Osteocyte (in vitro differentiated cells): ENCODE measurements around the gene CFAP100. TPM values are rescaled to one million over a fixed set of nuclear protein-coding genes. Genes with fewer than 3 reads are reported as not detected.

Experiments used
- DNase-seq: peaks from one replicate; pipeline ENCODE4 v3.0.0; 2021; ENCODE audit warnings: mixed read lengths; ENCODE audit not compliant: unreplicated experiment; ENCODE audit errors: extremely low spot score
- H3K27ac Mint-ChIP-seq: one replicate; pipeline ENCODE4 v1.8.0; 2021; ENCODE audit warnings: mild to moderate bottlenecking, mixed read lengths; ENCODE audit not compliant: unreplicated experiment
- H3K27me3 Mint-ChIP-seq: one replicate; pipeline ENCODE4 v1.8.0; 2021; ENCODE audit warnings: mixed read lengths; ENCODE audit not compliant: unreplicated experiment
- H3K36me3 Mint-ChIP-seq: one replicate; pipeline ENCODE4 v1.8.0; 2021; ENCODE audit warnings: mixed read lengths; ENCODE audit not compliant: unreplicated experiment
- H3K4me1 Mint-ChIP-seq: one replicate; pipeline ENCODE4 v1.8.0; 2021; ENCODE audit warnings: mixed read lengths; ENCODE audit not compliant: unreplicated experiment
- H3K4me3 Mint-ChIP-seq: one replicate; pipeline ENCODE4 v1.8.0; 2021; ENCODE audit warnings: mild to moderate bottlenecking, moderate library complexity, mixed read lengths; ENCODE audit not compliant: unreplicated experiment
- H3K9me3 Mint-ChIP-seq: one replicate; pipeline ENCODE4 v1.8.0; 2021; ENCODE audit warnings: mixed read lengths; ENCODE audit not compliant: unreplicated experiment
- CTCF ChIP-seq: fragments of 200-600 bp; sonication (generic); IDR thresholded peaks from 2 replicates; pipeline ENCODE4 v1.5.0; 2021; ENCODE audit warnings: antibody characterized with exemption, mild to moderate bottlenecking, moderate library complexity
- total RNA-seq: library from RNA; stranded (reverse); gene quantifications from 2 replicates; pipeline ENCODE4 v1.2.1, GENCODE V29; 2021

CFAP100 gene
- total RNA-seq, 1 donor from 2014 or later = not detected

- Mint-ChIP-seq H3K9me3 (no peaks in the 10 kb centered on the region), H3K27me3 (no peaks in the 10 kb centered on the region), H3K27ac (no peak overlapping the region), H3K36me3 (peaks cover 12% of the 10 kb centered on the region), H3K4me3 (no peak overlapping the region), H3K4me1 (peaks cover 3% of the 10 kb centered on the region)
- DNase-seq = peak; percentile 77
- TF ChIP-seq CTCF = no peak
Measured at GRCh38 chr3:126435456-126436315, 41.0 kb downstream of the CFAP100 start.

- Mint-ChIP-seq H3K36me3 (peaks cover 12% of the 10 kb centered on the region), H3K4me1 (peaks cover 3% of the 10 kb centered on the region), H3K9me3 (no peaks in the 10 kb centered on the region), H3K4me3 (no peak overlapping the region), H3K27ac (no peak overlapping the region), H3K27me3 (no peaks in the 10 kb centered on the region)
- no peak for TF ChIP-seq CTCF
- peak; percentile 65 for DNase-seq
Measured at GRCh38 chr3:126436826-126437717, 42.4 kb downstream of the CFAP100 start.

GRCh38 chr3:126438186-126438585 is 43.5 kb downstream of the CFAP100 start:
- Mint-ChIP-seq H3K27ac (no peak overlapping the region), H3K36me3 (peaks cover 16% of the 10 kb centered on the region), H3K9me3 (no peaks in the 10 kb centered on the region), H3K4me3 (no peak overlapping the region), H3K4me1 (peaks cover 3% of the 10 kb centered on the region), H3K27me3 (no peaks in the 10 kb centered on the region)
- peak; percentile 48 for DNase-seq
- no peak for TF ChIP-seq CTCF

- Mint-ChIP-seq H3K9me3 (no peaks in the 10 kb centered on the region), H3K27me3 (no peaks in the 10 kb centered on the region), H3K27ac (no peak overlapping the region), H3K4me3 (no peak overlapping the region), H3K4me1 (peaks cover 1% of the 10 kb centered on the region), H3K36me3 (peaks cover 16% of the 10 kb centered on the region)
- TF ChIP-seq CTCF = no peak
- peak; percentile 66 for DNase-seq
Measured at GRCh38 chr3:126438746-126439145, 44.0 kb downstream of the CFAP100 start.
